ENCODE data around the gene OR2T10. TPM values are rescaled to one million over a fixed set of nuclear protein-coding genes. Genes with fewer than 3 reads are reported as not detected.

OR2T10 gene
- total and polyA plus RNA-seq, 2 experiments from 2014 or later: not detected

- no peak for DNase-seq
- Histone ChIP-seq H3F3A (ENCODE audit: insufficient read depth) (no peaks in the 10 kb centered on the region), H3K79me2 (ENCODE audit: insufficient read depth) (no peaks in the 10 kb centered on the region), H3K9ac (no peak overlapping the region), H3K9me2 (ENCODE audit: insufficient read depth) (peaks cover 3% of the 10 kb centered on the region; the same call in 1 of the 2 replicates), H3K4me2 (ENCODE audit: unreplicated experiment) (no peak overlapping the region), H3K27me3 (replicated peaks; ENCODE audit: insufficient read depth) (no peaks in the 10 kb centered on the region), H3K9me3 (ENCODE audit: low read depth) (no peaks in the 10 kb centered on the region), H3K4me1 (ENCODE audit: insufficient read depth) (no peaks in the 10 kb centered on the region), H2AFZ (no peak overlapping the region), H3K36me3 (ENCODE audit: low read depth) (no peaks in the 10 kb centered on the region), H3K27ac (no peak overlapping the region), H4K20me1 (ENCODE audit: insufficient read depth) (no peaks in the 10 kb centered on the region), H3K4me3 (no peak overlapping the region)
- in situ Hi-C loops (cut with MboI): no loop called here
- WGBS, 2 experiments (ENCODE audit: low coverage in 1 of 2, low lambda C conversion rate in 2 of 2, missing lambda C conversion rate in 2 of 2): 38 to 58% methylated on average over 2 of the region's 2 CpGs
- TF ChIP-seq EZH2 (IDR thresholded peaks at IDR 0.05; ENCODE audit: insufficient read depth, poor library complexity, severe bottlenecking) (no peak), EZH2phosphoT487 (IDR thresholded peaks at IDR 0.05; ENCODE audit: insufficient read depth, low read depth) (no peak)
Measured at GRCh38 chr1:248596615-248597014, 885 bp downstream of the OR2T10 start.

DNA sequence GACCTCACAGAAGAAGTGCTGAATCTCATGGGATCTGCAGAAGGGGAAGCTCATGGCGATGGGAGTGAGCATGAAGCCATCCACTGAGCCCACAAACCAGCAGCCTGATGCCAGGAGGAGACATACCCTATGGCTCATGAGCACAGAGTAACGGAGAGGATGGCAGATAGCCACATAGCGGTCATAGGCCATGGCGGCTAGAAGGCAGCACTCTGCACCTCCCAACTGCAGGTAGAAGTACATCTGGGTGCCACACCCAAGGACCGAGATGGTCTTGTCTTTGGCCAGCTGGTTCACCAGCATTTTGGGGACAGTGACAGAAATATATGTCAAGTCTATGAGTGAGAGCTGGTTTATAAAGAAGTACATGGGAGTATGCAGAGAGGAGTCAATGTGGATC, 4.3 kb downstream of the OR2T10 start:
- H3K27ac ChIP-seq: no peak overlapping the region
- no peaks in the 10 kb centered on the region for H4K20me1 ChIP-seq (ENCODE audit: insufficient read depth)
- no peaks in the 10 kb centered on the region for H3K9me3 ChIP-seq (ENCODE audit: low read depth)
- no peak overlapping the region for H2AFZ ChIP-seq
- H3F3A ChIP-seq (ENCODE audit: insufficient read depth): no peaks in the 10 kb centered on the region
- H3K9me2 ChIP-seq (ENCODE audit: insufficient read depth): no peaks in the 10 kb centered on the region
- no peak for TF ChIP-seq EZH2phosphoT487 (IDR thresholded peaks at IDR 0.05; ENCODE audit: insufficient read depth, low read depth)
- no peak for TF ChIP-seq EZH2 (IDR thresholded peaks at IDR 0.05; ENCODE audit: insufficient read depth, poor library complexity, severe bottlenecking)
- no peaks in the 10 kb centered on the region for H3K36me3 ChIP-seq (ENCODE audit: low read depth)
- H3K79me2 ChIP-seq (ENCODE audit: insufficient read depth): no peaks in the 10 kb centered on the region
- no peak overlapping the region for H3K4me3 ChIP-seq
- no peaks in the 10 kb centered on the region for H3K27me3 ChIP-seq (replicated peaks; ENCODE audit: insufficient read depth)
- no peaks in the 10 kb centered on the region for H3K4me1 ChIP-seq (ENCODE audit: insufficient read depth)
- no peak for DNase-seq
- WGBS, 2 experiments (ENCODE audit: low coverage in 1 of 2, low lambda C conversion rate in 2 of 2, missing lambda C conversion rate in 2 of 2): 16 to 17% methylated on average over 5 of the region's 5 CpGs
- no peak overlapping the region for H3K4me2 ChIP-seq (ENCODE audit: unreplicated experiment)
- in situ Hi-C loops (cut with MboI): no loop called here
- no peak overlapping the region for H3K9ac ChIP-seq

- no peaks in the 10 kb centered on the region for H3K36me3 ChIP-seq (ENCODE audit: low read depth)
- H3K4me1 ChIP-seq (ENCODE audit: insufficient read depth): no peaks in the 10 kb centered on the region
- no peak overlapping the region for H3K9ac ChIP-seq
- no peak overlapping the region for H2AFZ ChIP-seq
- H4K20me1 ChIP-seq (ENCODE audit: insufficient read depth): no peaks in the 10 kb centered on the region
- no peaks in the 10 kb centered on the region for H3K9me2 ChIP-seq (ENCODE audit: insufficient read depth)
- no peak for DNase-seq
- in situ Hi-C loops (cut with MboI): no loop called here
- no peaks in the 10 kb centered on the region for H3K27me3 ChIP-seq (replicated peaks; ENCODE audit: insufficient read depth)
- WGBS, 2 experiments (ENCODE audit: low coverage in 1 of 2, low lambda C conversion rate in 2 of 2, missing lambda C conversion rate in 2 of 2): 8 to 9% methylated on average over 1 of the region's 1 CpG
- no peaks in the 10 kb centered on the region for H3K79me2 ChIP-seq (ENCODE audit: insufficient read depth)
- no peaks in the 10 kb centered on the region for H3F3A ChIP-seq (ENCODE audit: insufficient read depth)
- TF ChIP-seq EZH2phosphoT487 (IDR thresholded peaks at IDR 0.05; ENCODE audit: insufficient read depth, low read depth) (no peak), EZH2 (IDR thresholded peaks at IDR 0.05; ENCODE audit: insufficient read depth, poor library complexity, severe bottlenecking) (no peak)
- no peak overlapping the region for H3K4me2 ChIP-seq (ENCODE audit: unreplicated experiment)
- H3K4me3 ChIP-seq: no peak overlapping the region
- no peak overlapping the region for H3K27ac ChIP-seq
- H3K9me3 ChIP-seq (ENCODE audit: low read depth): no peaks in the 10 kb centered on the region
Measured at GRCh38 chr1:248592655-248593054, 4.8 kb downstream of the OR2T10 start.

DNA sequence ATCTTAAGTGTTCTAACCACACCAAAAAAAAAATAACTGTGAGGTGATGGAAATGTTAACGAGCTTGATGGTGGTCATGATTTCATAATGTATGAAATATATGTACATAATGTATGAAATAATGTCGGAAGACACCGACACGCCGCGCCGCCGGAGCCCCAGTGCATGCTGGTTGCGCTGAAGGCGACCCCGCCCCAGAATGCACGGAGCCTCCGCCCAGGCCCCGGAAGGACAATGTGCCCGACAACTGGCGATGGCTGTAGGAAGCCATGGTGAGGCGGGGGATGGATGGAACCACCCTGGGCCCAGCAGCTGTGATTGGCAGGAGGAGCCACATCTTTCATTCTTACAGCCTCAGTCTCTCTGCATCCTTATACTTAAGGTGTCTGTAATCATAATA, 7.4 kb downstream of the OR2T10 start:
- Histone ChIP-seq H3K36me3 (ENCODE audit: low read depth) (no peaks in the 10 kb centered on the region), H3K9me2 (ENCODE audit: insufficient read depth) (no peaks in the 10 kb centered on the region), H3K4me2 (ENCODE audit: unreplicated experiment) (no peak overlapping the region), H3K4me1 (ENCODE audit: insufficient read depth) (no peaks in the 10 kb centered on the region), H2AFZ (no peak overlapping the region), H3K9me3 (ENCODE audit: low read depth) (no peaks in the 10 kb centered on the region), H4K20me1 (ENCODE audit: insufficient read depth) (no peaks in the 10 kb centered on the region), H3K27me3 (replicated peaks; ENCODE audit: insufficient read depth) (no peaks in the 10 kb centered on the region), H3K9ac (no peak overlapping the region), H3F3A (ENCODE audit: insufficient read depth) (no peaks in the 10 kb centered on the region), H3K27ac (no peak overlapping the region), H3K79me2 (ENCODE audit: insufficient read depth) (no peaks in the 10 kb centered on the region), H3K4me3 (no peak overlapping the region)
- TF ChIP-seq EZH2phosphoT487 (IDR thresholded peaks at IDR 0.05; ENCODE audit: insufficient read depth, low read depth): no peak
- TF ChIP-seq EZH2 (IDR thresholded peaks at IDR 0.05; ENCODE audit: insufficient read depth, poor library complexity, severe bottlenecking): no peak
- no peak for DNase-seq
- in situ Hi-C loops (cut with MboI): no loop called here
- 68 to 70% methylated on average over 17 of the region's 17 CpGs for whole genome bisulfite sequencing, 2 experiments (ENCODE audit: low coverage in 1 of 2, low lambda C conversion rate in 2 of 2, missing lambda C conversion rate in 2 of 2)

DNA sequence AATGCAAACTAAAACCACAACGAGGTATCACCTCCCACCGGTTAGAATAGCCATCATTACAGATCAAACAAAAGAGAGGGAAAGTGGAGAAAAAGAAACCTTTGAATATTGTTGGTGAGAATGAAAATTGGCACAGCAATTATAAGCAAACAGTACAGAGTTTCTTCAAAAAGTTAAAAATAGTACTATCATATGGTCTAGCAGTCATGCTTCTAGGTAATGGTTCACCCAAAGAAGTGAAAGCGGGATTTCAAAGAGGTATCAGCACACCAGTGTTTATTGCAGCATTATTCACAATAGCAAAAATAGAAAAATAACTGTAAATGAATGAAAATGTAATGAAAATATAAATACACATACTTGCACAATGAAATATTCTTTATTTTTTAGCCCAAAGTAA, 8.2 kb downstream of the OR2T10 start:
- in situ Hi-C loops (cut with MboI): no loop called here
- H3K27me3 ChIP-seq (replicated peaks; ENCODE audit: insufficient read depth): no peaks in the 10 kb centered on the region
- H3F3A ChIP-seq (ENCODE audit: insufficient read depth): no peaks in the 10 kb centered on the region
- no peak overlapping the region for H3K9ac ChIP-seq
- TF ChIP-seq EZH2phosphoT487 (IDR thresholded peaks at IDR 0.05; ENCODE audit: insufficient read depth, low read depth): no peak
- TF ChIP-seq EZH2 (IDR thresholded peaks at IDR 0.05; ENCODE audit: insufficient read depth, poor library complexity, severe bottlenecking): no peak
- no peaks in the 10 kb centered on the region for H3K79me2 ChIP-seq (ENCODE audit: insufficient read depth)
- no peaks in the 10 kb centered on the region for H3K9me2 ChIP-seq (ENCODE audit: insufficient read depth)
- H4K20me1 ChIP-seq (ENCODE audit: insufficient read depth): no peaks in the 10 kb centered on the region
- H3K4me1 ChIP-seq (ENCODE audit: insufficient read depth): no peaks in the 10 kb centered on the region
- no peak overlapping the region for H3K27ac ChIP-seq
- 38 to 40% methylated on average over 3 of the region's 3 CpGs for WGBS, 2 experiments (ENCODE audit: low coverage in 1 of 2, low lambda C conversion rate in 2 of 2, missing lambda C conversion rate in 2 of 2)
- no peaks in the 10 kb centered on the region for H3K9me3 ChIP-seq (ENCODE audit: low read depth)
- no peak for DNase-seq
- no peak overlapping the region for H3K4me3 ChIP-seq
- H3K4me2 ChIP-seq (ENCODE audit: unreplicated experiment): no peak overlapping the region
- H2AFZ ChIP-seq: no peak overlapping the region
- H3K36me3 ChIP-seq (ENCODE audit: low read depth): no peaks in the 10 kb centered on the region
